HUES48 (cell line): ENCODE data around the gene PAOX.

ENCODE experiments used
- H3K27ac ChIP-seq: one replicate; pipeline ENCODE4 v1.7.0; 2013; ENCODE audit warnings: low read depth, low read length, inconsistent platforms
- H3K27me3 ChIP-seq: 2 replicates; pipeline ENCODE4 v1.6.1; 2013; ENCODE audit warnings: mild to moderate bottlenecking, low read length; ENCODE audit not compliant: control insufficient read depth, insufficient read depth
- H3K36me3 ChIP-seq: 2 replicates; pipeline ENCODE4 v1.6.1; 2013; ENCODE audit warnings: low read length; ENCODE audit not compliant: control insufficient read depth, insufficient read depth
- H3K4me1 ChIP-seq: 2 replicates; pipeline ENCODE4 v1.6.1; 2013; ENCODE audit warnings: mild to moderate bottlenecking, low read length; ENCODE audit not compliant: control insufficient read depth, insufficient read depth
- H3K4me3 ChIP-seq: 2 replicates; pipeline ENCODE4 v1.5.1; 2013; ENCODE audit warnings: mild to moderate bottlenecking, low read depth, low read length
- H3K9ac ChIP-seq: 2 replicates; pipeline ENCODE4 v1.6.1; 2013; ENCODE audit warnings: mild to moderate bottlenecking, low read depth, low read length, moderate library complexity
- H3K9me3 ChIP-seq: 2 replicates; pipeline ENCODE4 v1.6.1; 2013; ENCODE audit warnings: low read length; ENCODE audit not compliant: control insufficient read depth, insufficient read depth

Gene PAOX

DNA sequence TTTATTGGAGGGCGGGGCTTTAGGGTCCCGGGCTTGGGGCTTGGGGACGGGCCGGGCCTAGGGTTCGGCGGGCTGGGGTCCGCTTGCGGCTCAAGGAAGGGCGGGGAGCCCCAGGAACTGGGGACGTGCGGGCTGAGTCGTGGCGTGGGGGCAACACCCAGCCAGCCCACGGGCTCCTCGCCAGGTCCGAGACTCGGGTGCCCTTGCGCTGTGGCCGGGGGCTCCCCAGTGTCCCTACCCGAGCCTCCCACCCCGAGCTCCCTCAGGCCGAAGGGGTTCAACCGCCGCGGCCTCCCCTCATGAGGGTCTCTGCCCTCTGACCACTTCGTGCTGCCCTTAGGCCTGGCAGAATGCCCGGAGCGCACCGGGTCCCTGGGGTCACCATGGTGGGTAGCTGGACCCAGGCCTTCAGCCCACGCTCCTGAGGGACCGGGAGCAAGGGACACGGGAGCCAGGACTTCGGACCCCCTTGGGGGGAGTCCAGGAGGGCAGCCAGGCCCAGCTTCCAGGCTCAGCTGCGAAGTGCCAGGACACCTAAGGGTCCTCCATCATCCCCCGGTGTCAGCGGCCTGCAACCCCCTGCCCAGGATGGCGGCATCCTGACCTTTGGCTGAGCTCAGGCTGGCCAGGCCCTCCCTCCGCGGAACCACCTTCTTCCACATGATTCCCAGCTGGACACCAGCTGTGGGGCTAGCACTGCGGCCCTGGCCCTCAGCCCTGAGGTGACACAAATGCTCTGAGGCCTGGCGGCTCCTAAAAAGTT lies 20.7 kb upstream of the PAOX start:
- Histone ChIP-seq H3K9me3 (no peaks in the 10 kb centered on the region), H3K9ac (no peak overlapping the region), H3K27ac (no peak overlapping the region), H3K36me3 (peaks cover 27% of the 10 kb centered on the region), H3K4me3 (no peak overlapping the region; the same call in 1 of the 2 replicates), H3K4me1 (no peaks in the 10 kb centered on the region), H3K27me3 (peaks cover 6% of the 10 kb centered on the region; the same call in 1 of the 2 replicates)

DNA sequence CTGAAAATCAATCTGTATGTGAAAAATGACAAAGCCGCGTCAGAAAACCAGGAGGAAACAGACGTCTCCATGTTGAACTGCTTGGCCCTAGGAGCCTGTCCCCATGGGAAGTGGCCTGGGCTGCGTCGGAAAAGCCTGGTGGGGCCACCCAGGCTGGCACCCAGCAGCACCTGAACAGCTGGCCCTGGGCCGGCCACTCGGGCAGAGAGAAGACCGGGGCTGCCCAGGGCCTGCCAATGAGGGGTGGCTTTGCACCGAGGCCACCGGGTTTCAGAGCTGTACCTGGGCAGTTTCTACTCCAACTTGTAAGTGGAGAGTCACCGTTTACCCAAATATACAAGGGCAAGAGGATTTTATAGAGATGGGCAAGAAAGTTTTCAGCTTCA lies 20.1 kb upstream of the PAOX start:
- no peaks in the 10 kb centered on the region for H3K9me3 ChIP-seq
- no peaks in the 10 kb centered on the region for H3K4me1 ChIP-seq
- peaks cover 32% of the 10 kb centered on the region for H3K36me3 ChIP-seq
- H3K4me3 ChIP-seq: no peak overlapping the region
- no peak overlapping the region for H3K9ac ChIP-seq
- H3K27ac ChIP-seq: no peak overlapping the region
- peaks cover 6% of the 10 kb centered on the region; the same call in 1 of the 2 replicates for H3K27me3 ChIP-seq

DNA sequence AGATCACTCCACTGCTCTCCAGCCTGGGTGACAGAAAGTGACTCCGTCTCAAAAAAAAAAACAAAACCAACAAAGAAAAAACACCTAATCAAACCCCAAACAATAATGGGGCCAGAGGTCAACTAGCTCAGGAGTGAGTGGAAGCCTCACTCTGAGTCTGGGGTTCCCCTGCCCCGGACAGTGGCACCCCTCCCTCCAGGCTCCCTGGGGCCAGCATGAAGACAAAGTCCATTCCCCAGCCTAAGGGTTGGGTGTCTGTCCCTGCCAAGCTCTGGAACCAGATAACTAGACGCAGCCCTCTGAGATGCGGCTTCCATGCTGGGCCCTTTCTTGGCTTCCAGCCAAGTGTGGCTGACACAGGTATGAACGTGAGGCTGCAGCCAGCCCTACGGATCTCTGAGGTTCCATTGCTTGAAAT lies 19.5 kb upstream of the PAOX start:
- peaks cover 37% of the 10 kb centered on the region for H3K36me3 ChIP-seq
- no peaks in the 10 kb centered on the region for H3K9me3 ChIP-seq
- H3K9ac ChIP-seq: no peak overlapping the region
- no peak overlapping the region for H3K27ac ChIP-seq
- no peaks in the 10 kb centered on the region for H3K4me1 ChIP-seq
- H3K27me3 ChIP-seq: peaks cover 6% of the 10 kb centered on the region; the same call in 1 of the 2 replicates
- H3K4me3 ChIP-seq: no peak overlapping the region

DNA sequence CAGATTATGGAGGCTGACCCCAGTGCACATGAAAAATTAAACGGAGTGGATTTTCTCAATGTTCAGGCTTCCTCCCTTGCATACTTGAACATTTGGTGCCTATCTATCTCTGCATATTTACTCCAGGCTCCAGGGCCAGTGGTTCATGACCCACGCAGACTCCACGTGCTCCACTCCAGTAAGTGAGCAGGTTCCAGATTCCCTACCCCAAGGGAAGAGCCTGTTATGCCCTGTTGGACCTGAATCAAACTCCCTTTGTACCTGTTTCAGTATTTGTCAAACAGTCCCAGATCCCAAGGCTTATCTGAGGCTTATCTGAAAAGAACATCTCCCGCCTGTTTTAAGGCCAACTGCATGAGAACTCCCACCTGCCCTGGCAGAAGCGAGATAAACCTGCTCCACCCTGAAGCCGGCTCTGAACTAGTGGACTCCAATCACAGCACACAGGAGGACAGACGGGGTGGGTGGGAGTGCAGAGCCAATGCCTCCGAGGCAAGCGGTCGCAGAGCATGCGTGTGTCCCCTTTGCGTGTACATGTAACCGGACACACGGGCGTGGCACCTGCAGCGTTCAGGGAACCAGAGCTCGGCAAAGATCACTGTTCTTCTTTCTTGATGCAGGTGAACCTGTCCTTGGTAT lies 19.0 kb upstream of the PAOX start:
- H3K27ac ChIP-seq: no peak overlapping the region
- no peak overlapping the region for H3K4me3 ChIP-seq
- peaks cover 42% of the 10 kb centered on the region for H3K36me3 ChIP-seq
- no peaks in the 10 kb centered on the region for H3K4me1 ChIP-seq
- peaks cover 6% of the 10 kb centered on the region; the same call in 1 of the 2 replicates for H3K27me3 ChIP-seq
- no peaks in the 10 kb centered on the region for H3K9me3 ChIP-seq
- no peak overlapping the region for H3K9ac ChIP-seq

DNA sequence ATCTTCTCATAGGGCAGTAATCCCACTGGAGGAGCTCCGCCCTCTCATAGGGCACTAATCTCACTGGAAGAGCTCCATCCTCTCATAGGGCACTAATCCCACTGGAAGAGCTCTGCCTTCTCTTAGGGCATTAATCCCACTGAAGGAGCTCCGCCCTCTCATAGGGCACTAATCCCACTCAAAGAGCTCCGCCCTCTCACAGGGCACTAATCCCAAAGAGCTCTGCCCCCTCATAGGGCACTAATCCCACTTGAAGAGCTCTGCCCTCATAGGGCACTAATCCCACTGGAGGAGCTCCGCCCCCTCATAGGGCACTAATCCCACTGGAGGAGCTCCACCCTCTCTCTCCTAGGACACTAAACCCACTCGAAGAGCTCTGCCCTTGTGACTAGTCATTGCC lies 17.8 kb upstream of the PAOX start:
- no peak overlapping the region for H3K4me3 ChIP-seq
- no peaks in the 10 kb centered on the region for H3K4me1 ChIP-seq
- H3K27me3 ChIP-seq: peaks cover 6% of the 10 kb centered on the region; the same call in 1 of the 2 replicates
- no peaks in the 10 kb centered on the region for H3K9me3 ChIP-seq
- peaks cover 45% of the 10 kb centered on the region for H3K36me3 ChIP-seq
- H3K27ac ChIP-seq: no peak overlapping the region
- H3K9ac ChIP-seq: no peak overlapping the region

DNA sequence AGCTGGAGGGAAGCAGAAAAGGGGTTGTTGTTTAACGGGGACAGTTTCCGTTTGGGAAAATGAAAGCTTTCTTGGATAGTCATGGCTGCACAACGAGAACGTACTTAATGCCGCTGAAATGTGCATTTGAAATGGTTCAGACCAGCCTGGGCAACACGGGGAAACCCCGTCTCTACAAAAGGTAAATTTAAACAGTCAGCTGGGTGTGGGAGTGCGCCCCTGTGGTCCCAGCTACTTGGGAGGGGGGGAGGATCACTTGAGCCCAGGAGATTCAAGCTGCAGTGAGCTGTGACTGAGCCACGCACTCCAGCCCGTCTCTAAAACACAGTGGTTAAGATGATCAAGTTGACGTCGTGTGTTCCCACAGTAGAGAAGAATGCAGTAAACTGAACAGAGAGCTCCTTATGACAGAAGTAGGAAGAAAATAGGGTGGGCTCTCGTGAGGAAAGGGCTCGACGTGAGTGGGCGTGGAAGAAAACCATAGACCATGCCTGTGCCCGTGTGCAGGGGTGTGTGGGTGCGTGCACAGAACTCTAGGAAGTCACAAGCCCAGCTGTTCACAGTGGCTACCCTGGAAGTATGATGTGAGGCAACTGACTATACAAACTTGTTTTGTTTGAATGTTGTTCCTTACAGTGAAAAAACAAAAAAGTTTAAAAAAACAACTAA lies 17.2 kb upstream of the PAOX start:
- Histone ChIP-seq H3K4me1 (no peaks in the 10 kb centered on the region), H3K36me3 (peaks cover 50% of the 10 kb centered on the region), H3K27me3 (peaks cover 6% of the 10 kb centered on the region; the same call in 1 of the 2 replicates), H3K4me3 (no peak overlapping the region), H3K9ac (no peak overlapping the region), H3K27ac (no peak overlapping the region), H3K9me3 (no peaks in the 10 kb centered on the region)

DNA sequence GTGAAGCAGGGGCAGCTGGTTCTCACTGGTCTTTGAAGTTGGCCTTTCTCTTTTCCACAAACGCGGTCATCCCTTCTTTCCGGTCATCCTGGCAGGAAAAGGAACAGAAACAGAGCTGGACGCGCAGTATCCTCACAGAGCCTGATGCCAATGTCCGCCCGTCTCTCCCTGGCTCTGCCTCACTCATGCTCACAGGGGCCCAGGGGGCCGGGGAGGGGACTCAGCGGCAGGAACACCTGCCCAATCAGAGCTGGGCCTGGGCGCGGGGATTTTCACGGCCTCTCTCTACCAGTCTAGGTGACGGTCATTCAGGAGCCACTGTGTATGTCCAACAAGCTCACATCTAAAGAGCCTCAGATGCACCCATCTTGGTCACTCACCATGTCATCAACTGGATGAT lies 16.2 kb upstream of the PAOX start:
- H3K36me3 ChIP-seq: peaks cover 52% of the 10 kb centered on the region
- H3K27ac ChIP-seq: no peak overlapping the region
- H3K27me3 ChIP-seq: peaks cover 6% of the 10 kb centered on the region; the same call in 1 of the 2 replicates
- no peak overlapping the region for H3K9ac ChIP-seq
- no peak overlapping the region for H3K4me3 ChIP-seq
- H3K4me1 ChIP-seq: no peaks in the 10 kb centered on the region
- no peaks in the 10 kb centered on the region for H3K9me3 ChIP-seq

DNA sequence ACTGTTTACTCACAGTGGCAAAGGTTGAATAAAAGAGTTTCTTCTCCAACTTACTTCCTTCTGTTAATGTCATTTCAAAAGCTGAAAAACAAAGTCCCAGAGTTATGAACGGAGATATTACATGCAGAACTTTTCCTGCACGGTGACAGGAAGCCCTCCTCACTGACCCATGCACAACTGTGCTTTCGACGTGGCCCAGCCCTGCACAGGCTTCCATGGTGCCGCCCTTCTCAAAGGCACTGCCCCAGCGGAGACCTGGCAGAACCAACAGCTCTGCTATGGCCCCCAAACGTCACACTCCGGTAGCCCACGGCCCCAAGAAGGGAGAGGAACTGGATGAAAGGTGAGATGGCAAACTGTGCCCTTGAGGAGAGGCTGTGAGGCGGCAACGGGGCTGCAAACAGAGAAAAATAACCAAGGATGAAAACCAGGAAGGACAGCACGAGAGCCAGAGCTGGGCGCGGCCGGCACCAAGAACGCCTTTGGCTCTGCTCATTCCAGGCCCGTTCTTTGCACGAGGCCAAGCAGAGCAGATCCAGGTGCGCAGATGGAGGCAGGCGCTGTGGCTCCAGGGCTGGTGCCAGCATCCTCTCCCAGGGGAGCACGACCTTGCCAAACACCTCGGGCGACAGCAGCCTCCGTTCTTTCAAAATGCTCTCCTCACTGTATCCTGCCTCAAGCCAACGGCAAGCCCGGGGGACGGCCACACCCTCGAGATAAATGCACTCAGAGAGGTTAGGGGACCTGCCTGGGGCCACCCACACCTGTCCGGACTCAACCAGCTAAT lies 14.2 kb upstream of the PAOX start:
- no peak overlapping the region for H3K9ac ChIP-seq
- peaks cover 71% of the 10 kb centered on the region for H3K36me3 ChIP-seq
- H3K27me3 ChIP-seq: peaks cover 6% of the 10 kb centered on the region; the same call in 1 of the 2 replicates

DNA sequence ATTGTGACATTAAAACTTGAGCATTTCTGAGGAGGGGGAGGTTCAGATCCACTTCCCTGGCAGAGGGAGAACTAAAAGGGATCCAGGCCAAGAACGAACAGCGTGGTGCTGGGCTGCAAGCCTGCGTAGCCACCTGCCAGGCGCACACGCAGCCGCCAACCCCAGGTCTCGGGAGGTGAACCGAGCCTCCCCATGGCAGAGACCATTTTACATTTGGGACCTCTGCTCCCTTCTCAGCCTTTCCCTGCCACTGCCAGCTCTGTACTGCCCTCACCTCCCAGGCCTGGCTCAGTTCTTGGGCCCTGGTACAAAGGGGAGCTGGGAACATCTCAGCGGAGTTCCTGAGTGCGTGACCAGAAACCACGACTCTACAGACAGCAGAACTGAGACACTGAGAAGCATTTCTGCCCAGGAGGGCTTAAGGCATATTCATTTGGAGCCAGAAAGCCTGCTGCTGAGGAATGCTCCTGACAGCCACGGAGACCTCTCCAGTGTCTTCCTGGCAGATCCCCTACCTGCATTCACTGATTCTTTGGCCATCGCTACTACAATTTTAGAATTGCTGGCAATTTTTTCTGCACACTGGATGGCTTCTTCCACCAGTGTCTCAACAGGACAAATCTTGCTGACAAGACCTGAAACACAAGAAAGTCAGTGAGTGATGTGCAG lies 13.5 kb upstream of the PAOX start:
- Histone ChIP-seq H3K27me3 (no peaks in the 10 kb centered on the region), H3K4me3 (no peak overlapping the region), H3K36me3 (peaks cover 79% of the 10 kb centered on the region), H3K4me1 (no peaks in the 10 kb centered on the region), H3K27ac (no peak overlapping the region), H3K9me3 (no peaks in the 10 kb centered on the region), H3K9ac (no peak overlapping the region)

More for the DNA sequence above, 14.2 kb upstream of the PAOX start:
- H3K27ac ChIP-seq: no peak overlapping the region
- H3K9me3 ChIP-seq: no peaks in the 10 kb centered on the region
- H3K4me1 ChIP-seq: no peaks in the 10 kb centered on the region
- H3K4me3 ChIP-seq: no peak overlapping the region

DNA sequence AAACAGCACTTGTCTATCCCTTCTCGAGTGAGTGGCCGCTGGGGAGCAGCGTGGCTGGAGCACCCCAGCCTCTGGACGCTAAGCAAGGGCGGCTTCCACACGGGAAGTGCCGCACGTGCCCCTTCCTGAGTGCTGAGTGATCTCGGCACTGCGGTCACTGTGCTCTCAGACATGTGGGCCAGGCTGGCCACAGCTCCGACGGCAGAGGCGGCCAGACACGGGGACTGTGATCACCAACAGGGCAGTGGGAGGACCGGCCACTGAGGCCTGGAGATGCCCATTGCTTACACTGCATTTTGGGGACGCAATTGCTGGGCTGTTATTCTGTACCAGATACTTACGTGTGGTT lies 13.0 kb upstream of the PAOX start:
- no peaks in the 10 kb centered on the region for H3K4me1 ChIP-seq
- no peaks in the 10 kb centered on the region for H3K9me3 ChIP-seq
- H3K27me3 ChIP-seq: no peaks in the 10 kb centered on the region
- no peak overlapping the region for H3K4me3 ChIP-seq
- no peak overlapping the region for H3K27ac ChIP-seq
- no peak overlapping the region for H3K9ac ChIP-seq
- peaks cover 81% of the 10 kb centered on the region for H3K36me3 ChIP-seq
